Smooth muscle cell (in vitro differentiated cells): ENCODE results near the gene EIF4G3. TPM values are rescaled to one million over a fixed set of nuclear protein-coding genes. Genes with fewer than 3 reads are reported as not detected.
"Not testable (repeated sequence)": the region's sequence is repeated elsewhere in the genome, so short reads cannot be mapped to it uniquely, and the experiment has no call there.

Experiments
- DNase-seq: peaks from one replicate; lab custom pipeline; 2025; ENCODE audit not compliant: unreplicated experiment; lab: John Stamatoyannopoulos, UW
- H2AFZ ChIP-seq: fragments of 200-600 bp; sonication (generic); 2 replicates; pipeline ENCODE4 v1.6.0; 2016; ENCODE audit warnings: antibody characterized with exemption, low read depth, mild to moderate bottlenecking
- H3F3A ChIP-seq: fragments of 200-600 bp; sonication (generic); 2 replicates; pipeline ENCODE4 v1.6.0; 2017; ENCODE audit warnings: antibody characterized with exemption, low read depth
- H3K27ac ChIP-seq: fragments of 200-600 bp; sonication (generic); 2 replicates; pipeline ENCODE4 v1.5.1; 2016; ENCODE audit warnings: low read depth, mild to moderate bottlenecking
- H3K27me3 ChIP-seq: fragments of 200-600 bp; sonication (generic); 2 replicates; pipeline ENCODE4 v1.6.1; 2016; ENCODE audit warnings: low read depth, mild to moderate bottlenecking
- H3K36me3 ChIP-seq: fragments of 200-600 bp; sonication (generic); 2 replicates; pipeline ENCODE4 v1.5.1; 2016; ENCODE audit warnings: low read depth
- H3K4me1 ChIP-seq: fragments of 200-600 bp; sonication (generic); 2 replicates; pipeline ENCODE4 v1.5.1; 2016; ENCODE audit warnings: low read depth
- H3K4me2 ChIP-seq: fragments of 200-600 bp; sonication (generic); 2 replicates; pipeline ENCODE4 v1.6.0; 2016; ENCODE audit warnings: mild to moderate bottlenecking
- H3K4me3 ChIP-seq: fragments of 200-600 bp; sonication (generic); 2 replicates; pipeline ENCODE4 v1.5.1; 2016; ENCODE audit warnings: mild to moderate bottlenecking
- H3K79me2 ChIP-seq: fragments of 200-600 bp; sonication (generic); 2 replicates; pipeline ENCODE4 v1.6.0; 2016; ENCODE audit warnings: low read depth, mild to moderate bottlenecking
- H3K9ac ChIP-seq: fragments of 200-600 bp; sonication (generic); 2 replicates; pipeline ENCODE4 v1.6.0; 2016; ENCODE audit warnings: low read depth
- H3K9me3 ChIP-seq: fragments of 200-600 bp; sonication (generic); replicated peaks from 2 replicates; pipeline ENCODE4 v1.5.1; 2016; ENCODE audit warnings: low read depth
- H4K20me1 ChIP-seq: fragments of 200-600 bp; sonication (generic); 2 replicates; pipeline ENCODE4 v1.6.0; 2016; ENCODE audit warnings: low read depth
- WGBS: methylation state at CpG from one replicate; pipeline ENCODE4 v1.1.7; 2016; ENCODE audit warnings: low lambda C conversion rate; 5-methylcytosine and 5-hydroxymethylcytosine counted together
- polyA plus RNA-seq: library from polyadenylated mRNA; unstranded; fragments of >200 nt; fragmentation: Nextera tagmentation; extraction: Ambion mirVana; gene quantifications from 2 replicates; pipeline ENCODE4 v1.2.1, GENCODE V29; 2016
- total RNA-seq: library from RNA; depleted of rRNA; stranded (reverse); fragments of >200 nt; gene quantifications from 2 replicates; pipeline ENCODE4 v1.2.3, GENCODE V29; 2014
- TF ChIP-seq, protein P1 (sequence below): fragments of 200-600 bp; sonication (generic); IDR thresholded peaks from 2 replicates; pipeline ENCODE4 v1.5.1; 2017; ENCODE audit warnings: borderline replicate concordance, mild to moderate bottlenecking, antibody characterized with exemption; ENCODE audit not compliant: insufficient read depth, poor library complexity, severe bottlenecking

Gene EIF4G3
- total and polyA plus RNA-seq, 2 experiments from 2014 or later: 31.5 to 49.5 TPM

DNA sequence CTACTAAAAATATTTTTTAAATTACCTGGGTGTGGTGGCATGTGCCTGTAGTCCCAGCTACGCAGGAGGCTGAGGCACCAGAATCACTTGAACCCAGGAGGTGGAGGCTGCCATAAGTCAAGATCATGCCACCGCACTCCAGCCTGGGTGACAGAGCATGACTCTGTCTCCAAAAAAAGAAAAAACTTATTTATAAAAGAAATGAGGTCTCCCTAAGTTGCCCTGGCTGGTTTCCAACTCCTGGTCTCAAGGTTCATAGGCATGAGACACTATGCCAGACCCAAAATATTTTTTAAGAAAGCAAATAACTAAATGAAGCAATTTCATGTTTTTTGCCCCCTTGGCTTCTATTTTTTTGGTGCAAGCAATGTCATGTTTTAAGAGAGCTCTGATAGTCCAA lies 32.9 kb downstream of the EIF4G3 start:
- Histone ChIP-seq H3K4me1 (no peaks in the 10 kb centered on the region), H2AFZ (no peak overlapping the region), H3K27ac (no peak overlapping the region), H3K9ac (no peak overlapping the region), H3K4me2 (no peak overlapping the region), H3K4me3 (no peak overlapping the region), H4K20me1 (peaks cover 63% of the 10 kb centered on the region), H3K27me3 (no peaks in the 10 kb centered on the region), H3F3A (no peaks in the 10 kb centered on the region), H3K79me2 (peaks cover 95% of the 10 kb centered on the region), H3K9me3 (no peaks in the 10 kb centered on the region), H3K36me3 (no peaks in the 10 kb centered on the region)
- DNase-seq: no peak
- 92% methylated on average over 2 of the region's 2 CpGs for whole genome bisulfite sequencing
- TF ChIP-seq, protein P1, sequence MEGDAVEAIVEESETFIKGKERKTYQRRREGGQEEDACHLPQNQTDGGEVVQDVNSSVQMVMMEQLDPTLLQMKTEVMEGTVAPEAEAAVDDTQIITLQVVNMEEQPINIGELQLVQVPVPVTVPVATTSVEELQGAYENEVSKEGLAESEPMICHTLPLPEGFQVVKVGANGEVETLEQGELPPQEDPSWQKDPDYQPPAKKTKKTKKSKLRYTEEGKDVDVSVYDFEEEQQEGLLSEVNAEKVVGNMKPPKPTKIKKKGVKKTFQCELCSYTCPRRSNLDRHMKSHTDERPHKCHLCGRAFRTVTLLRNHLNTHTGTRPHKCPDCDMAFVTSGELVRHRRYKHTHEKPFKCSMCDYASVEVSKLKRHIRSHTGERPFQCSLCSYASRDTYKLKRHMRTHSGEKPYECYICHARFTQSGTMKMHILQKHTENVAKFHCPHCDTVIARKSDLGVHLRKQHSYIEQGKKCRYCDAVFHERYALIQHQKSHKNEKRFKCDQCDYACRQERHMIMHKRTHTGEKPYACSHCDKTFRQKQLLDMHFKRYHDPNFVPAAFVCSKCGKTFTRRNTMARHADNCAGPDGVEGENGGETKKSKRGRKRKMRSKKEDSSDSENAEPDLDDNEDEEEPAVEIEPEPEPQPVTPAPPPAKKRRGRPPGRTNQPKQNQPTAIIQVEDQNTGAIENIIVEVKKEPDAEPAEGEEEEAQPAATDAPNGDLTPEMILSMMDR: no peak

- Histone ChIP-seq H3K4me1 (no peaks in the 10 kb centered on the region), H2AFZ (no peak overlapping the region), H3K27ac (no peak overlapping the region), H4K20me1 (peaks cover 69% of the 10 kb centered on the region), H3K4me2 (no peak overlapping the region), H3K36me3 (no peaks in the 10 kb centered on the region), H3K9ac (no peak overlapping the region), H3K9me3 (no peaks in the 10 kb centered on the region), H3K79me2 (peaks cover 99% of the 10 kb centered on the region), H3F3A (no peaks in the 10 kb centered on the region), H3K4me3 (no peak overlapping the region), H3K27me3 (no peaks in the 10 kb centered on the region)
- no peak for DNase-seq
- WGBS: 94% methylated on average over 4 of the region's 4 CpGs
- TF ChIP-seq, protein P1: no peak
These were observed 33.6 kb downstream of the EIF4G3 start for GRCh38 chr1:21143138-21143537.

DNA sequence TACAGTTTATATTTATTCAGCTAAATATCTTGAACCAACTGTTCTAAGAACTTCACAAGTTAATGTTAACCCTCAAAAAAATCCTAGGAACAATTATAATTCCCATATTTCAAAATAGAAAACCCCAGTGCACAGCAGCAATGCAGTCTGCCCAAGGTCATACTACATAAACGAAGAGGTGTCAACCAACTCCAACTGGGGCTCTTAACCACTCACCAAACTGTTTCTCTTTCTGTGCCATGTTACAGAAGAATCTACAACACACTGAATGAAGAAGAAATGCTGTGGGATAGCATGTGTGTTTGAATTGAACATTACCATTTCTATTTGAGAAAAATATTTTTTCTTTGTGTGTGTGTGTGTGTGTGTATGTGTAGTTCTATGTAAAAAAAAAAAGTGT lies 35.7 kb downstream of the EIF4G3 start:
- WGBS: 95% methylated on average over 1 of the region's 1 CpG
- no peak overlapping the region for H3K4me3 ChIP-seq
- H2AFZ ChIP-seq: no peak overlapping the region
- H3K4me1 ChIP-seq: no peaks in the 10 kb centered on the region
- peaks cover 75% of the 10 kb centered on the region for H4K20me1 ChIP-seq
- TF ChIP-seq, protein P1: no peak
- no peak overlapping the region for H3K4me2 ChIP-seq
- no peaks in the 10 kb centered on the region for H3K27me3 ChIP-seq
- no peak for DNase-seq
- H3K36me3 ChIP-seq: no peaks in the 10 kb centered on the region
- H3K27ac ChIP-seq: no peak overlapping the region
- no peak overlapping the region for H3K9ac ChIP-seq
- no peaks in the 10 kb centered on the region for H3K9me3 ChIP-seq
- H3K79me2 ChIP-seq: peaks cover 97% of the 10 kb centered on the region
- H3F3A ChIP-seq: no peaks in the 10 kb centered on the region

GRCh38 chr1:21139601-21140000 lies 37.1 kb downstream of the EIF4G3 start:
- DNase-seq: no peak

DNA sequence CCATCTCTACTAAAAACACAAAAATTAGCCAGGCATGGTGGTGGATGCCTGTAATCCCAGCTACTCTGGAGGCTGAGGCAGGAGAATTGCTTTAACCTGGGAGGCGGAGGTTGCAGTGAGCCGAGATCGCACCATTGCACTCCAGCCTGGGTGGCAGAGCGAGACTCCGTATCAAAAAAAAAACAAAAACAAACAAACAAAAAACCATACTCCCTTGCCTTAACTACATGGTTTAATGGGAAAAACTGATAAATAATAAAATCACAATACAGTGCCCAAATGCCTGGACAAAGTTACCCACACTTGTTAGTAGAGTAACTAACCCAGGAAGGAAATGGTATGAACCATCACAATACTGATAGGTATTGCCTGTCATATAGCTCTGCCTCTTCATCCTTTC lies 40.4 kb downstream of the EIF4G3 start:
- H3K4me2 ChIP-seq, H3K4me3 ChIP-seq, H3K9ac ChIP-seq, H3K9me3 ChIP-seq, DNase-seq, H3K36me3 ChIP-seq, H3F3A ChIP-seq, H2AFZ ChIP-seq, H3K27ac ChIP-seq, H3K4me1 ChIP-seq, H3K27me3 ChIP-seq: not testable (repeated sequence)
- 98% methylated on average over 5 of the region's 5 CpGs for WGBS
- Histone ChIP-seq H4K20me1 (peaks cover 37% of the 10 kb centered on the region), H3K79me2 (peaks cover 92% of the 10 kb centered on the region)

More at GRCh38 chr1:21139601-21140000, 37.1 kb downstream of the EIF4G3 start:
- Histone ChIP-seq H3K4me1 (no peaks in the 10 kb centered on the region), H3K9ac (no peak overlapping the region), H2AFZ (no peak overlapping the region), H3K9me3 (no peaks in the 10 kb centered on the region), H3K4me2 (no peak overlapping the region), H3K4me3 (no peak overlapping the region), H3K36me3 (no peaks in the 10 kb centered on the region), H3K79me2 (peaks cover 94% of the 10 kb centered on the region), H3F3A (no peaks in the 10 kb centered on the region), H3K27ac (no peak overlapping the region), H3K27me3 (no peaks in the 10 kb centered on the region), H4K20me1 (peaks cover 62% of the 10 kb centered on the region)
- TF ChIP-seq, protein P1: no peak
- 74% methylated on average over 2 of the region's 2 CpGs for WGBS
